GM12878 (cell line): ENCODE data around the gene BCO1. TPM values are rescaled to one million over a fixed set of nuclear protein-coding genes. Genes with fewer than 3 reads are reported as not detected.
A peak's percentile ranks its signal among the peaks of the same experiment; 100 is the strongest.

Experiments
- ASH2L ChIP-seq: fragments of 300-600, 200-600 bp; sonication (generic); IDR thresholded peaks from 2 replicates; pipeline ENCODE4 v1.6.1; 2017; ENCODE audit warnings: low read depth, mild to moderate bottlenecking, borderline replicate concordance
- CBX5 ChIP-seq: sonication (generic); IDR thresholded peaks from 2 replicates; pipeline ENCODE4 v1.6.1; 2016; ENCODE audit warnings: low read depth, moderate library complexity, mild to moderate bottlenecking, inconsistent platforms
- CEBPB ChIP-seq, 2 experiments: fragments of 150-350 bp in 1 of 2; IDR thresholded peaks; 2 replicates each; pipeline ENCODE4 v1.6.1; 2012 to 2014; ENCODE audit warnings: low read depth in 2 of 2, low read length in 2 of 2, borderline replicate concordance in 1 of 2, inconsistent platforms in 1 of 2
- CREM ChIP-seq: IDR thresholded peaks from 2 replicates; pipeline ENCODE4 v1.6.1; 2014; ENCODE audit warnings: antibody characterized with exemption, low read depth
- EZH2 ChIP-seq: IDR thresholded peaks from 2 replicates; pipeline ENCODE4 v1.6.1; 2012; ENCODE audit warnings: low read depth, mild to moderate bottlenecking, control low read depth, inconsistent platforms, low read length, borderline replicate concordance; ENCODE audit not compliant: control insufficient read depth
- FOXK2 ChIP-seq: fragments of 450-650 bp; IDR thresholded peaks from 2 replicates; pipeline ENCODE4 v1.6.1; 2017; ENCODE audit warnings: mild to moderate bottlenecking, moderate library complexity
- GATAD2B ChIP-seq: fragments of 450-650 bp; conservative IDR thresholded peaks from 2 replicates; pipeline ENCODE4 v1.6.1; 2017; ENCODE audit warnings: low read depth, mild to moderate bottlenecking, moderate library complexity
- HCFC1 ChIP-seq: fragments of 150-350 bp; IDR thresholded peaks from 2 replicates; pipeline ENCODE4 v1.6.1; 2014; ENCODE audit warnings: low read length
- HDGF ChIP-seq: fragments of 450-650 bp; IDR thresholded peaks from 2 replicates; pipeline ENCODE4 v1.6.1; 2016; ENCODE audit warnings: antibody characterized with exemption
- KLF5 ChIP-seq: fragments of 450-650 bp; IDR thresholded peaks from 2 replicates; pipeline ENCODE4 v1.6.1; 2014; ENCODE audit warnings: mild to moderate bottlenecking; ENCODE audit not compliant: partially characterized antibody
- MEF2A ChIP-seq: IDR thresholded peaks from 2 replicates; pipeline ENCODE4 v1.6.1; 2011; ENCODE audit warnings: low read depth, mild to moderate bottlenecking, low read length, moderate library complexity; ENCODE audit not compliant: insufficient read depth
- POLR2A ChIP-seq: IDR thresholded peaks from 2 replicates; pipeline ENCODE4 v1.6.1; 2011; ENCODE audit warnings: low read depth, mild to moderate bottlenecking, low read length
- RB1 ChIP-seq: fragments of 450-650 bp; formaldehyde crosslinking; IDR thresholded peaks from 2 replicates; pipeline ENCODE4 v1.6.1; 2017; ENCODE audit warnings: mild to moderate bottlenecking, borderline replicate concordance
- SMARCA5 ChIP-seq: fragments of 450-650 bp; IDR thresholded peaks from 2 replicates; pipeline ENCODE4 v1.6.1; 2017; ENCODE audit warnings: mild to moderate bottlenecking
- SP1 ChIP-seq: IDR thresholded peaks from one replicate; pipeline ENCODE4 v1.6.1; 2011; ENCODE audit warnings: low read depth, low read length
- STAT3 ChIP-seq: IDR thresholded peaks from 2 replicates; pipeline ENCODE4 v1.6.1; 2011; ENCODE audit warnings: low read depth, low read length, improper control_type of control experiment
- SUZ12 ChIP-seq: fragments of 200-600 bp; sonication (generic); IDR thresholded peaks from one replicate; pipeline ENCODE4 v1.6.1; 2018; ENCODE audit warnings: antibody characterized with exemption, mild to moderate bottlenecking; ENCODE audit not compliant: unreplicated experiment
- TAF1 ChIP-seq: IDR thresholded peaks from 2 replicates; pipeline ENCODE4 v1.6.1; 2011; ENCODE audit warnings: mild to moderate bottlenecking, low read depth, low read length, borderline replicate concordance
- ZNF207 ChIP-seq: fragments of 450-650 bp; IDR thresholded peaks from 2 replicates; pipeline ENCODE4 v1.6.1; 2014; ENCODE audit warnings: antibody characterized with exemption, mild to moderate bottlenecking, borderline replicate concordance
- ZNF217 ChIP-seq: fragments of 450-650 bp; IDR thresholded peaks from 2 replicates; pipeline ENCODE4 v1.6.1; 2017; ENCODE audit warnings: antibody characterized with exemption, mild to moderate bottlenecking
- polyA plus RNA-seq, 11 experiments: library from polyadenylated mRNA; depleted of rRNA in 4 of 11; unstranded in 6 of 11; stranded (reverse) in 5 of 11; fragments of >200 nt; fragmentation: Nextera tagmentation in 4 of 11; fragmentation: Illumina TruSeq in 1 of 11; extraction: Ambion mirVana in 4 of 11; extraction: Trizol in 1 of 11; gene quantifications; 1 replicate in 1 of 11; 2 replicates in 10 of 11; pipeline versions ENCODE4 v1.2.1 to v1.2.3, GENCODE V29; 2011 to 2016; ENCODE audit warnings: inconsistent platforms in 2 of 11, missing spikeins in 2 of 11, low read depth in 1 of 11
- total RNA-seq, 4 experiments: library from RNA; depleted of rRNA in 3 of 4; stranded (reverse); fragments of >200 nt in 3 of 4; fragmentation: Illumina TruSeq in 1 of 4; extraction: Trizol in 1 of 4; gene quantifications; 2 replicates each; pipeline versions ENCODE4 v1.2.1 to v1.2.3, GENCODE V29; 2013 to 2021
- TF ChIP-seq, protein P1 (sequence below): fragments of 150-350 bp; IDR thresholded peaks from 2 replicates; pipeline ENCODE4 v1.6.1; 2016; ENCODE audit warnings: low read depth, low read length
- TF ChIP-seq, protein P2 (sequence below), 3 experiments: IDR thresholded peaks in 2 of 3; conservative IDR thresholded peaks in 1 of 3; 2 replicates each; pipeline ENCODE4 v1.5.1; 2011; ENCODE audit warnings: low read depth in 3 of 3, low read length in 3 of 3, mild to moderate bottlenecking in 3 of 3, control low read depth in 2 of 3, moderate library complexity in 2 of 3, inconsistent platforms in 1 of 3, mixed read lengths in 1 of 3; ENCODE audit not compliant: control insufficient read depth in 2 of 3, insufficient read depth in 1 of 3; ENCODE audit errors: extremely low read depth in 1 of 3
- TF ChIP-seq, protein P3 (sequence below): fragments of 450-650 bp; formaldehyde crosslinking; IDR thresholded peaks from 2 replicates; pipeline ENCODE4 v1.4.0; 2022; ENCODE audit warnings: mild to moderate bottlenecking, moderate library complexity

The BCO1 gene
- total and polyA plus RNA-seq, 10 of the 15 experiments (the other 5 are each of a cell fraction or from before 2014, with no cell fraction given) = 0.09 to 0.21 (median 0.14) TPM; not detected in 7

DNA sequence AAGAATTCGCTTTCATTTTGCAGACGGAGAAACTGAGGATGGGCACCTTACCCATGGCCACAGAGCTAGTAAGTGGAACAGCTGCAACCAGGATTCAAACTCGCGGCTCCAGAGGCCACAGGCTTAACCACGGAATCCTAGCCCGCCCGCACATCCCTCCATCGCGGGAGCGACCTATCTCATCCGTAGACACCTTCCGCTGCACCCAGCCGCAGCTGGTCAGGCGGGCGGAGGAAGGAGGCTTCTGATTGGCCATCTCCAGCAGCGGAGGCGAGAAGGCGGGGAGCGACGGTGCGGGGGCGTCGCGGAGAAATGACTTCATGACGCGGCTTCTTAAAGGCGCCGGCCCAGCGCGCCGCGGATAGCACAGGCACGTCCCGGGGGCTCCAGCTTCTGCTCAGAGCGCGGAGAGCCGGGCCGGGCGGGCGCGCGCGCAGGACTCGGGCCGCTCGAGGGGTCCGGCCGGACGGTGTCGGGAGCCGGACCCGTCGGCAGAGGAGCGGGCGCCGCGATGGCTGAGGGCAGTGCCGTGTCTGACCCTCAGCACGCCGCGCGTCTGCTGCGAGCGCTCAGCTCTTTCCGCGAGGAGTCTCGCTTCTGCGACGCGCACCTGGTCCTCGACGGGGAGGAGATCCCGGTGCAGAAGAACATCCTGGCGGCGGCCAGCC, 76.2 kb downstream of the BCO1 start, which contains the start of gene GAN (continued):
- TF ChIP-seq HCFC1 (peak; percentile 66), SUZ12 (no peak), CREM (peak; percentile 99), CBX5 (0 out of 2 replicates have a peak, but pooled peaks have one; percentile 21), GATAD2B (peak; percentile 71; the same call in 1 of the 2 replicates), ASH2L (no peak), CEBPB (IDR thresholded peaks at IDR 0.05; ENCODE audit: borderline replicate concordance in 1 of 2, low read depth in 2 of 2, low read length in 2 of 2) (no peak), SP1 (peak; percentile 84), STAT3 (no peak), RB1 (peak; percentile 65; the same call in 1 of the 2 replicates), HDGF (no peak; the same call in 1 of the 2 replicates), FOXK2 (peak; percentile 11; the same call in 1 of the 2 replicates), KLF5 (peak; percentile 37), TAF1 (peak; percentile 49; the same call in 1 of the 2 replicates), EZH2 (no peak), ZNF207 (peak; percentile 81; the same call in 1 of the 2 replicates), ZNF217 (no peak; the same call in 1 of the 2 replicates), MEF2A (no peak), SMARCA5 (0 out of 2 replicates have a peak, but pooled peaks have one; percentile 85), POLR2A (peak; percentile 88)
- TF ChIP-seq, protein P1, sequence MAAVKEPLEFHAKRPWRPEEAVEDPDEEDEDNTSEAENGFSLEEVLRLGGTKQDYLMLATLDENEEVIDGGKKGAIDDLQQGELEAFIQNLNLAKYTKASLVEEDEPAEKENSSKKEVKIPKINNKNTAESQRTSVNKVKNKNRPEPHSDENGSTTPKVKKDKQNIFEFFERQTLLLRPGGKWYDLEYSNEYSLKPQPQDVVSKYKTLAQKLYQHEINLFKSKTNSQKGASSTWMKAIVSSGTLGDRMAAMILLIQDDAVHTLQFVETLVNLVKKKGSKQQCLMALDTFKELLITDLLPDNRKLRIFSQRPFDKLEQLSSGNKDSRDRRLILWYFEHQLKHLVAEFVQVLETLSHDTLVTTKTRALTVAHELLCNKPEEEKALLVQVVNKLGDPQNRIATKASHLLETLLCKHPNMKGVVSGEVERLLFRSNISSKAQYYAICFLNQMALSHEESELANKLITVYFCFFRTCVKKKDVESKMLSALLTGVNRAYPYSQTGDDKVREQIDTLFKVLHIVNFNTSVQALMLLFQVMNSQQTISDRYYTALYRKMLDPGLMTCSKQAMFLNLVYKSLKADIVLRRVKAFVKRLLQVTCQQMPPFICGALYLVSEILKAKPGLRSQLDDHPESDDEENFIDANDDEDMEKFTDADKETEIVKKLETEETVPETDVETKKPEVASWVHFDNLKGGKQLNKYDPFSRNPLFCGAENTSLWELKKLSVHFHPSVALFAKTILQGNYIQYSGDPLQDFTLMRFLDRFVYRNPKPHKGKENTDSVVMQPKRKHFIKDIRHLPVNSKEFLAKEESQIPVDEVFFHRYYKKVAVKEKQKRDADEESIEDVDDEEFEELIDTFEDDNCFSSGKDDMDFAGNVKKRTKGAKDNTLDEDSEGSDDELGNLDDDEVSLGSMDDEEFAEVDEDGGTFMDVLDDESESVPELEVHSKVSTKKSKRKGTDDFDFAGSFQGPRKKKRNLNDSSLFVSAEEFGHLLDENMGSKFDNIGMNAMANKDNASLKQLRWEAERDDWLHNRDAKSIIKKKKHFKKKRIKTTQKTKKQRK = no peak
- TF ChIP-seq, protein P2, sequence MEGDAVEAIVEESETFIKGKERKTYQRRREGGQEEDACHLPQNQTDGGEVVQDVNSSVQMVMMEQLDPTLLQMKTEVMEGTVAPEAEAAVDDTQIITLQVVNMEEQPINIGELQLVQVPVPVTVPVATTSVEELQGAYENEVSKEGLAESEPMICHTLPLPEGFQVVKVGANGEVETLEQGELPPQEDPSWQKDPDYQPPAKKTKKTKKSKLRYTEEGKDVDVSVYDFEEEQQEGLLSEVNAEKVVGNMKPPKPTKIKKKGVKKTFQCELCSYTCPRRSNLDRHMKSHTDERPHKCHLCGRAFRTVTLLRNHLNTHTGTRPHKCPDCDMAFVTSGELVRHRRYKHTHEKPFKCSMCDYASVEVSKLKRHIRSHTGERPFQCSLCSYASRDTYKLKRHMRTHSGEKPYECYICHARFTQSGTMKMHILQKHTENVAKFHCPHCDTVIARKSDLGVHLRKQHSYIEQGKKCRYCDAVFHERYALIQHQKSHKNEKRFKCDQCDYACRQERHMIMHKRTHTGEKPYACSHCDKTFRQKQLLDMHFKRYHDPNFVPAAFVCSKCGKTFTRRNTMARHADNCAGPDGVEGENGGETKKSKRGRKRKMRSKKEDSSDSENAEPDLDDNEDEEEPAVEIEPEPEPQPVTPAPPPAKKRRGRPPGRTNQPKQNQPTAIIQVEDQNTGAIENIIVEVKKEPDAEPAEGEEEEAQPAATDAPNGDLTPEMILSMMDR (IDR thresholded peaks at IDR 0.05 in 2 of 3, conservative IDR thresholded peaks at IDR 0.05 in 1 of 3; ENCODE audit: control insufficient read depth in 2 of 3, extremely low read depth in 1 of 3, insufficient read depth in 1 of 3, low read depth in 3 of 3, low read length in 3 of 3) = no peak
- TF ChIP-seq, protein P3, sequence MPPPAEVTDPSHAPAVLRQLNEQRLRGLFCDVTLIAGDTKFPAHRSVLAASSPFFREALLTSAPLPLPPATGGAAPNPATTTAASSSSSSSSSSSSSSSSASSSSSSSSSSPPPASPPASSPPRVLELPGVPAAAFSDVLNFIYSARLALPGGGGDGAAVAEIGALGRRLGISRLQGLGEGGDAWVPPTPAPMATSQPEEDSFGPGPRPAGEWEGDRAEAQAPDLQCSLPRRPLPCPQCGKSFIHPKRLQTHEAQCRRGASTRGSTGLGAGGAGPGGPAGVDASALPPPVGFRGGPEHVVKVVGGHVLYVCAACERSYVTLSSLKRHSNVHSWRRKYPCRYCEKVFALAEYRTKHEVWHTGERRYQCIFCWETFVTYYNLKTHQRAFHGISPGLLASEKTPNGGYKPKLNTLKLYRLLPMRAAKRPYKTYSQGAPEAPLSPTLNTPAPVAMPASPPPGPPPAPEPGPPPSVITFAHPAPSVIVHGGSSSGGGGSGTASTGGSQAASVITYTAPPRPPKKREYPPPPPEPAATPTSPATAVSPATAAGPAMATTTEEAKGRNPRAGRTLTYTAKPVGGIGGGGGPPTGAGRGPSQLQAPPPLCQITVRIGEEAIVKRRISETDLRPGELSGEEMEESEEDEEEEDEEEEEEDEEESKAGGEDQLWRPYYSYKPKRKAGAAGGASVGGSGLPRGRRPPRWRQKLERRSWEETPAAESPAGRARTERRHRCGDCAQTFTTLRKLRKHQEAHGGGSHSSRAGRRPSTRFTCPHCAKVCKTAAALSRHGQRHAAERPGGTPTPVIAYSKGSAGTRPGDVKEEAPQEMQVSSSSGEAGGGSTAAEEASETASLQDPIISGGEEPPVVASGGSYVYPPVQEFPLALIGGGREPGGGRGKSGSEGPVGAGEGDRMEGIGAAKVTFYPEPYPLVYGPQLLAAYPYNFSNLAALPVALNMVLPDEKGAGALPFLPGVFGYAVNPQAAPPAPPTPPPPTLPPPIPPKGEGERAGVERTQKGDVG (CRISPR knock-in tag) = no peak
